Umbilical cord (tissue), 2 donors: Measurements from ENCODE around the gene OR2AE1. TPM values are rescaled to one million over a fixed set of nuclear protein-coding genes. Genes with fewer than 3 reads are reported as not detected.
A peak's percentile ranks its signal among the peaks of the same experiment; 100 is the strongest.
"Not testable (repeated sequence)": the region's sequence is repeated elsewhere in the genome, so short reads cannot be mapped to it uniquely, and the experiment has no call there.

Source experiments
- DNase-seq: peaks from one replicate; pipeline ENCODE4 v3.0.0-alpha.2; 2015; ENCODE audit warnings: low spot score
- total RNA-seq: library from RNA; depleted of rRNA; stranded (reverse); fragments of >200 nt; gene quantifications from one replicate; pipeline ENCODE4 v1.2.3, GENCODE V29; 2014; ENCODE audit warnings: low replicate concordance; ENCODE audit not compliant: insufficient read depth

Gene OR2AE1
- total RNA-seq = 0.96 TPM

GRCh38 chr7:99876933-99877332, at the start of gene OR2AE1:
TSS of gene OR2AE1 (minus strand) at chr7:99877033. CDS start at chr7:99877033, 0 bp downstream.
- DNase-seq = no peak

- no peak for DNase-seq
These were observed 49.5 kb upstream of the OR2AE1 start for GRCh38 chr7:99926321-99926720.

GRCh38 chr7:99923200-99923599, 46.4 kb upstream of the OR2AE1 start:
- DNase-seq = no peak

- DNase-seq = no peak
These were observed 43.3 kb upstream of the OR2AE1 start for GRCh38 chr7:99920149-99920548.

GRCh38 chr7:99919814-99920112, 42.9 kb upstream of the OR2AE1 start:
- DNase-seq = no peak

GRCh38 chr7:99918959-99919813, 42.4 kb upstream of the OR2AE1 start, which contains the start of gene TRIM4:
TSS of gene TRIM4 (minus strand) at chr7:99919530. CDS start at chr7:99919401, 129 bp downstream.
- DNase-seq = peak; percentile 95

- DNase-seq = no peak
These were observed 34.1 kb upstream of the OR2AE1 start for GRCh38 chr7:99910976-99911375.

- DNase-seq = no peak
These were observed 24.7 kb upstream of the OR2AE1 start for GRCh38 chr7:99901581-99901980.

- no peak for DNase-seq
These were observed 23.1 kb upstream of the OR2AE1 start for GRCh38 chr7:99899830-99900519.

- DNase-seq = peak; percentile 68
These were observed 22.0 kb upstream of the OR2AE1 start for GRCh38 chr7:99898836-99899235.

- no peak for DNase-seq
These were observed 21.2 kb upstream of the OR2AE1 start for GRCh38 chr7:99898023-99898357.

- no peak for DNase-seq
These were observed 20.6 kb upstream of the OR2AE1 start for GRCh38 chr7:99897322-99898022.

- no peak for DNase-seq
These were observed 17.9 kb upstream of the OR2AE1 start for GRCh38 chr7:99894738-99895137.

GRCh38 chr7:99893280-99893679, 16.4 kb upstream of the OR2AE1 start:
- DNase-seq = no peak

- DNase-seq = not testable (repeated sequence)
These were observed 13.5 kb upstream of the OR2AE1 start for GRCh38 chr7:99890348-99890747.

GRCh38 chr7:99888366-99888765, 11.5 kb upstream of the OR2AE1 start:
- DNase-seq = not testable (repeated sequence)

GRCh38 chr7:99881370-99881769, 4.5 kb upstream of the OR2AE1 start:
- no peak for DNase-seq

- DNase-seq = no peak
These were observed 342 bp downstream of the OR2AE1 start for GRCh38 chr7:99876491-99876890.

GRCh38 chr7:99868246-99868645, 8.6 kb downstream of the OR2AE1 start:
- no peak for DNase-seq

GRCh38 chr7:99867477-99867876, 9.4 kb downstream of the OR2AE1 start:
- not testable (repeated sequence) for DNase-seq

- no peak for DNase-seq
These were observed 12.9 kb downstream of the OR2AE1 start for GRCh38 chr7:99863847-99864440.
